NCI-H1436 treated with DMSO at 0.1 percent for 48 hours (cell line): ENCODE results near the gene EIF4G2.

Experiments
- DNase-seq: peaks from one replicate; lab custom pipeline; 2025; lab: John Stamatoyannopoulos, UW

Gene EIF4G2

DNA sequence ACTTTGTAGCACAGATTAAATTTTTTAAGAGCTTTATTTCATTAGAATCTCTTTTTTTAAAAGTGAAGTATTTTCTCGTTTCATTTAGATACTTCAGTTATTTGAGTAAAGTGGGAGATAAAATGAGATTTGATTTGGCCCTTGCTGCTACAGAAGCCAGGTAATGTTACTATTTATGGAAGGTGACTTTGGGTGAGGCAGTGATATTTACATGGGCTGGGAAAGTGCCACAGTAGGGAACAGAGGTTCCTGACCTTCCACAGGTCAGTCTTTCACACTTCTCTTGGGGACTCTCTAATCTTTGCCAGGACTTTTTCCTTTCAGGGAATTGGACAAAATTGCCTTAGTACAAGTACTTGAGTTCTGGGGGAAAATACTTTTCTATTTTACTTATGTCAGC lies 37.3 kb downstream of the EIF4G2 start:
- no peak for DNase-seq

- no peak for DNase-seq
Measured at GRCh38 chr11:10770626-10771254, 38.0 kb downstream of the EIF4G2 start.

DNA sequence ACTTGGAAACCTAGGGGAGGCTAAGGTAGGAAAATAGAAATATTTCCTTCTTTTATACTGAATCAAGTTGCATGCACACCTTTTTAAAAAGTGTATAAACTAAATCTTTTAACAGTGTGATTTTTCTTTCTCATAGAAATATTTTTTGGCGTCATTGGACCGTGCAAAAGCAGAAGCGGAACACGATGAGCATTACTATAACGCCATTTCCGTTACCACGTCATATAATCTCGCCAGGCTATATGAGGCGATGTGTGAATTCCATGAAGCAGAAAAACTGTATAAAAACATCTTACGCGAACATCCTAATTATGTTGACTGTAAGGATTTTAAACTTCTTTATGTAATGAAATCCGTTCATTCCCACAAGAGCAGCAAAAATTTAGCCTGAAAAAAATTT lies 44.3 kb downstream of the EIF4G2 start:
- no peak for DNase-seq

DNA sequence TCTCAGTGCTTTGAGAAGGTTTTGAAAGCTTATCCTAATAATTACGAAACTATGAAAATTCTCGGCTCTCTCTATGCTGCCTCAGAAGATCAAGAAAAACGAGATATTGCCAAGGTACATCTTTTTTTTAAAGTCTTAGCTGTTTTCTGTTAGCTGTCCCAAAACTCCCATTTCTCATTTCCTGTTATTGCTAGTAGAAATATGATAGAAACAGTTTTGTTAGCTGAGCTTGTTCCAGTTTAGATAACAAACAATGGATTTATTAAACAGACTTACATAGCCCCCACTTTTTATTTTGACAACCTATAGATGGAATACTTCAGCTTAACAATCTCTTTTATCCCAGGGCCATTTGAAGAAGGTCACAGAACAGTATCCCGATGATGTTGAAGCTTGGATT lies 45.0 kb downstream of the EIF4G2 start:
- DNase-seq, result no peak

GRCh38 chr11:10762913-10763421 lies 45.8 kb downstream of the EIF4G2 start:
- no peak for DNase-seq

DNA sequence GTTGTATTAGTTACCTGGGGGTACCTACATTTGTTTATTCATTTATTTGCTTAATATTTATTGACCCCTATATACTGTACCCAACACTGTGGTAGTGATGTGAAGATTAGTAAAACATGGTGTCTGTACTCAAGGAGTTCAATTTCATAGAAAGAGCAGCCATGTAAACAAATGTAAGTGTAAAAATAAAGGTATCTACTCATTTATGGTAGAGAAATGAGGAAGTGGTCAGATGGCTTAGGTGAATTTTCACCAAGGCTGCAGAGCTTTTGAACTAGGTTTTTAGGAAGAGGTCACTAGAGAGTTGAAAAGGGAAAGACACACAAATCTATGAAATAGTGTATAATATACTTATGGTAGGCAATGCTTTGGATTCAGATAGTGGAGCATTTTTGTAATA lies 46.5 kb downstream of the EIF4G2 start:
- no peak for DNase-seq

GRCh38 chr11:10761085-10761698 lies 47.5 kb downstream of the EIF4G2 start:
- no peak for DNase-seq

DNA sequence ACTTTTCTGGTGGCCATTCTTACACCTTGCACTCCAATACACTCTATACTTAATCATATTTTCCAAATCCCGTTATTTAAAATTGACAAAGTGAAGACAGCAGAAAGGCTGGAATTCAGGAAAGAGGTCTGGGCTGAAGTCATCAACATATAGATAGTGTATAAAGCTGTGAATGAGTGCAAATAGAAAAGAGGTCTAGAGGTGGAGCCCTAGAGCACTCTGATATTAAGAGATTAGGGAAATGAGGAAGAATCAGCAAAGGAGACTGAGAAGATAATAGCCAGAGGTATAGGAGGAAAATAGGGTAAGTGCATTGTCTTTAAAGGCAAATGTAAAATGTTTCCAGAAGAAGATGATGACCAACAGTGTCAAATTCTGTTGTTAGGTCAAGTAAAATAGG lies 49.8 kb downstream of the EIF4G2 start:
- DNase-seq, result no peak

- no peak for DNase-seq
Measured at GRCh38 chr11:10752486-10752885, 56.2 kb downstream of the EIF4G2 start.

- DNase-seq, result no peak
Measured at GRCh38 chr11:10752061-10752460, 56.7 kb downstream of the EIF4G2 start.

DNA sequence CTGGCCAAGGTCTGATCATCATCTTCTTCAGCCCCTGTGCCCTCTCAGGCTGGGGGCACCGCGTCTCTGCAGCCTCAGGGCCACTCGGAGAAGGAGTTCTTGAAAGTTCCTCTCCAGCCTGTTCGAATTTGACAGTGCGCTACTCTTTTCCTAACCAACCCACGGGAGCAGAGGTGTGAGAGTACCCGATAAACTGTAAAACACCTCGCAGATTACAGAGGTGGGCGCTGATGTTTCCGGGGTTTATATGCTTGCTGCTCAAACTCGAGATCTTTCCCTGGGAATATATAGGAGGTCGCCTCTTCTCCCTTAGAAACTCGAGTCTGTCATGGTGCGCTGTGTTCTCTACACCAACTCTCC lies 57.2 kb downstream of the EIF4G2 start:
- no peak for DNase-seq

DNA sequence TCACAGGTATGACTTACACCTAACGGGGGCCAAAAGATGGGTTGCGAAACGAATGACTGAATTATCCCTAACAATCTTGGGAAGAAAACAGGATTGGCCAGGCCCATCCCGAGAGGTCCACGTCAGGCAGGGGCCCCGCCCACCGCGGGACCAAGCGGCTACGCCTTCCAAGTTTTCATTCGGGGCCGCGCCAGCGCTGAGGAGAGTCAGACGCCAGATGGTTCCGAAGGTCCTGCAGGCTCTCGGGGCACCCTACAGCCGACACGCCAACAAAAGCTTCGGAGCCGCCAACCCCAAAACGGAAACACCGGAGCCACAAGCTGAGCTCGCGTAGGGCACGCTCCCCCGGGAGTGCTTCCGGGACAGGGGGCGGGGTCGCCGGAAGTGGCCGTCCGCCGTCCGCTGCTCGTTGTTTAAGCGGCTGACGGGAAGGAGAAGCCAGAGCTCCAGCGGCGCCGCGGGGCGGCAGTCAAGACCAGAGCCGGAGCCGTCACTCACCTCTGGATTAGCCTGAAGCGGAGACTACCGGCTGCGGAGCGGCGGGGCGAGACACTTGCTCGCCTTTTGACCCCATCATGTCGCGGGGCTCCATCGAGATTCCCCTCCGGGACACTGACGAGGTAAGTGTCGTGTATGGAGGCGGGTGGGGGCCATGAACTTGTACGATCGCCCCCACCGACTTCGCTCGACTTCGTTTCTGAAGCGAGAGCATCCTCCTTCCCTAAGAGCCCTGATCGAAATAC lies 57.7 kb downstream of the EIF4G2 start, which contains the start of gene CTR9:
CTR9 (plus strand) TSS at position 409 of the 743 bp plus-strand sequence; CDS start at position 576, 167 bp downstream.
- peak; percentile 63 for DNase-seq

GRCh38 chr11:10749476-10749875 lies 59.2 kb downstream of the EIF4G2 start:
- DNase-seq, result no peak

DNA sequence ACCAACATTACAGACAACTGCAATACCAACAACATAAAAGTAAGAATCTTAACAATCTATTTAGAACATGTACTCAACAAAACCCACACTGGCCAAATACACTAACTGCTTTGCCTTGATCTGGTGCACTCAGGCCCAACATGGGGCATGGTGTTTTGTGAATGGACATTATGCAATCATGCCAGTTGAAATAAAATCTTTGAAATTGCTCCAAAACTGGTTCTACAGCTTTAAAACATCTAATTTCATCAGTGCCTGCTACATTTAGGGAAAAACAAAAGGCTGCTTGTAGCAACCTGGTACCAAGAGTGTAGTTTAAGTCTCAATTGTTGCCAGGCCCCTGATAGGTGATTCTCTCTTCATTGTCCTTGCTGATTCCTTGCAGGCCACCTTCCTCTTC lies 61.0 kb downstream of the EIF4G2 start:
- DNase-seq, result no peak
